ENCODE data around the gene APOL5. TPM values are rescaled to one million over a fixed set of nuclear protein-coding genes. Genes with fewer than 3 reads are reported as not detected.

Gene APOL5
- polyA plus RNA-seq, 1 of the 3 experiments (the other 2 are of a cell fraction): not detected

DNA sequence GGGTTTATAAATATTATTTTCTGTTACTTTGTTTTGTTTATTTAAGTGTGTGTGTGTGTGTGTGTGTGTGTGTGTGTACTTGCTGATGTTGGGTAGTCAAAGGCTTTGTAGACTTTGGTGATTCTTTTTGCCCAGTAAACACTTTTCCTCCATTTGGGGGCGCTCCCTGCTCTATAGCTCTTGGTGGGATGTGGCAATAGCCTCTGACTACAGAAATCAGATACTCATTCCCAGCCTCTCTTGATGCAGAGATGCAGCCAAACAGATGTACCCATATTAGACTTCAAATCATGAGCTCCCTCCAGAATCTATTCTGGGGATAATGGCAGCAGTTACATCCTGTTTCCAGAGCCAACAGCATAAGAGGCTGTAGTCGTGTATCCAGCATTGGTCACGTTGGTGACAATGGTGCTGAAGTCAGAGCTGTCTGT, 33.4 kb upstream of the APOL5 start:
- Histone ChIP-seq H3K9me2 (no peaks in the 10 kb centered on the region), H3K9ac (no peak overlapping the region), H3K27ac (ENCODE audit: low read depth in 2 of 2, low read length in 1 of 2) (no peak overlapping the region), H3K4me1 (ENCODE audit: control insufficient read depth in 1 of 2, insufficient read depth in 2 of 2, low read depth in 1 of 2, low read length in 1 of 2) (no peaks in the 10 kb centered on the region), H3K4me2 (no peak overlapping the region), H3K36me3 (replicated peaks in 1 of 2; ENCODE audit: control insufficient read depth in 1 of 2, insufficient read depth in 2 of 2, low read length in 1 of 2) (no peaks in the 10 kb centered on the region), H3K27me3 (ENCODE audit: insufficient read depth) (no peaks in the 10 kb centered on the region), H2AFZ (ENCODE audit: low read depth) (no peak overlapping the region), H3K79me2 (ENCODE audit: insufficient read depth) (no peaks in the 10 kb centered on the region), H3F3A (replicated peaks; ENCODE audit: insufficient read depth) (no peaks in the 10 kb centered on the region), H4K20me1 (ENCODE audit: insufficient read depth) (no peaks in the 10 kb centered on the region), H3K4me3 (ENCODE audit: low read depth in 2 of 2, low read length in 1 of 2) (no peak overlapping the region), H3K9me3 (no peaks in the 10 kb centered on the region)
- no peak for DNase-seq
- 97% methylated on average over 3 of the region's 3 CpGs for WGBS (ENCODE audit: low lambda C conversion rate)
- ChIA-PET CTCF (interaction anchor here (0.7 to 1.6 kb wide), 4 partner anchors 20 to 316 kb away, joined by 3 to 5 read pairs (median 4); no protein-coding TSS in a partner anchor), POLR2A (no interaction called here)
- TF ChIP-seq MEF2A (IDR thresholded peaks at IDR 0.05; ENCODE audit: borderline replicate concordance, low read depth): no peak
- no peak for TF ChIP-seq TCF12 (IDR thresholded peaks at IDR 0.05)
- peak; percentile 27; the same call in 1 of the 2 replicates for TF ChIP-seq SMC3 (IDR thresholded peaks at IDR 0.05; ENCODE audit: low read depth, low read length)
- TF ChIP-seq, protein P1, sequence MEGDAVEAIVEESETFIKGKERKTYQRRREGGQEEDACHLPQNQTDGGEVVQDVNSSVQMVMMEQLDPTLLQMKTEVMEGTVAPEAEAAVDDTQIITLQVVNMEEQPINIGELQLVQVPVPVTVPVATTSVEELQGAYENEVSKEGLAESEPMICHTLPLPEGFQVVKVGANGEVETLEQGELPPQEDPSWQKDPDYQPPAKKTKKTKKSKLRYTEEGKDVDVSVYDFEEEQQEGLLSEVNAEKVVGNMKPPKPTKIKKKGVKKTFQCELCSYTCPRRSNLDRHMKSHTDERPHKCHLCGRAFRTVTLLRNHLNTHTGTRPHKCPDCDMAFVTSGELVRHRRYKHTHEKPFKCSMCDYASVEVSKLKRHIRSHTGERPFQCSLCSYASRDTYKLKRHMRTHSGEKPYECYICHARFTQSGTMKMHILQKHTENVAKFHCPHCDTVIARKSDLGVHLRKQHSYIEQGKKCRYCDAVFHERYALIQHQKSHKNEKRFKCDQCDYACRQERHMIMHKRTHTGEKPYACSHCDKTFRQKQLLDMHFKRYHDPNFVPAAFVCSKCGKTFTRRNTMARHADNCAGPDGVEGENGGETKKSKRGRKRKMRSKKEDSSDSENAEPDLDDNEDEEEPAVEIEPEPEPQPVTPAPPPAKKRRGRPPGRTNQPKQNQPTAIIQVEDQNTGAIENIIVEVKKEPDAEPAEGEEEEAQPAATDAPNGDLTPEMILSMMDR (IDR thresholded peaks at IDR 0.05): no peak
- TF ChIP-seq NRF1 (IDR thresholded peaks at IDR 0.05; ENCODE audit: low read depth, low read length): no peak
- no peak for TF ChIP-seq FOXM1 (IDR thresholded peaks at IDR 0.05; ENCODE audit: low read depth)
- no peak for TF ChIP-seq TAF1 (IDR thresholded peaks at IDR 0.05; ENCODE audit: borderline replicate concordance, low read depth, low read length)
- TF ChIP-seq RAD21 (IDR thresholded peaks at IDR 0.05; ENCODE audit: low read length): peak; percentile 59
- TF ChIP-seq, protein P2, sequence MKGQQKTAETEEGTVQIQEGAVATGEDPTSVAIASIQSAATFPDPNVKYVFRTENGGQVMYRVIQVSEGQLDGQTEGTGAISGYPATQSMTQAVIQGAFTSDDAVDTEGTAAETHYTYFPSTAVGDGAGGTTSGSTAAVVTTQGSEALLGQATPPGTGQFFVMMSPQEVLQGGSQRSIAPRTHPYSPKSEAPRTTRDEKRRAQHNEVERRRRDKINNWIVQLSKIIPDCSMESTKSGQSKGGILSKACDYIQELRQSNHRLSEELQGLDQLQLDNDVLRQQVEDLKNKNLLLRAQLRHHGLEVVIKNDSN (IDR thresholded peaks at IDR 0.05; ENCODE audit: borderline replicate concordance, low read depth): no peak
- TF ChIP-seq ELF1 (IDR thresholded peaks at IDR 0.05): no peak
- no peak for TF ChIP-seq GABPA (IDR thresholded peaks at IDR 0.05; ENCODE audit: low read depth)
- no peak for TF ChIP-seq SIN3A (IDR thresholded peaks at IDR 0.05; ENCODE audit: borderline replicate concordance, low read depth, low read length)

DNA sequence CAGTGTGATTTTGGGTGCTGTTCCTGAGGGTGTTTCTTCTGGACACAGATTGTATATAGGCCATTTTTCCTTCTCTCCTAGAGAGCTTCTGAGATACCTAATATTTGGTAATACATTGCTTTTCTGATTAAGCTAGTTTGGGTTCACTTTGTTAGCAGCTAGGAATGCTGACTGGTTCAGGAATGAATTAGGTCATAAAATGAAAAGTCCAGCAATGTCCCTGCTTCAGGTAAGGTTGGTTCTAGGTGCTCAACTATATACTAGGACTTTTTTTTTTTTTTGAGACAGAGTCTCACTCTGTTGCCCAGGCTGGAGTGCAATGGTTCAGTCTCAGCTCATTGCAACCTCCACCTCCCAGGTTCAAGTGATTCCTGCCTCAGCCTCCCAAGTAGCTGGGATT, 32.9 kb upstream of the APOL5 start:
- no peaks in the 10 kb centered on the region for H3K79me2 ChIP-seq (ENCODE audit: insufficient read depth)
- DNase-seq: no peak
- ChIA-PET CTCF (interaction anchor here (0.7 to 1.6 kb wide), 4 partner anchors 19 to 316 kb away, joined by 3 to 5 read pairs (median 4); no protein-coding TSS in a partner anchor), POLR2A (no interaction called here)
- no peak for TF ChIP-seq GATA2 (CRISPR knock-in tag; IDR thresholded peaks at IDR 0.05)
- no peak for TF ChIP-seq MEF2A (IDR thresholded peaks at IDR 0.05; ENCODE audit: borderline replicate concordance, low read depth)
- no peak for TF ChIP-seq FOXM1 (IDR thresholded peaks at IDR 0.05; ENCODE audit: low read depth)
- TF ChIP-seq, protein P1 (IDR thresholded peaks at IDR 0.05): no peak
- TF ChIP-seq FOXJ3 (CRISPR knock-in tag; IDR thresholded peaks at IDR 0.05): no peak
- H3K36me3 ChIP-seq (replicated peaks in 1 of 2; ENCODE audit: control insufficient read depth in 1 of 2, insufficient read depth in 2 of 2, low read length in 1 of 2): no peaks in the 10 kb centered on the region
- H3K9me3 ChIP-seq: no peaks in the 10 kb centered on the region
- no peak overlapping the region for H3K4me2 ChIP-seq
- H3K9me2 ChIP-seq: no peaks in the 10 kb centered on the region
- no peak overlapping the region for H3K9ac ChIP-seq
- no peaks in the 10 kb centered on the region for H4K20me1 ChIP-seq (ENCODE audit: insufficient read depth)
- no peaks in the 10 kb centered on the region for H3F3A ChIP-seq (replicated peaks; ENCODE audit: insufficient read depth)
- H2AFZ ChIP-seq (ENCODE audit: low read depth): no peak overlapping the region
- no peak overlapping the region for H3K4me3 ChIP-seq (ENCODE audit: low read depth in 2 of 2, low read length in 1 of 2)
- no peak overlapping the region for H3K27ac ChIP-seq (ENCODE audit: low read depth in 2 of 2, low read length in 1 of 2)
- H3K4me1 ChIP-seq (ENCODE audit: control insufficient read depth in 1 of 2, insufficient read depth in 2 of 2, low read depth in 1 of 2, low read length in 1 of 2): no peaks in the 10 kb centered on the region
- H3K27me3 ChIP-seq (ENCODE audit: insufficient read depth): no peaks in the 10 kb centered on the region
